Esophagus squamous epithelium (tissue), 4 donors: Measurements from ENCODE around the gene CORO2A.

Experiments
- POLR2A ChIP-seq, 4 donors: fragments of 450-650 bp; IDR thresholded peaks; one replicate each; pipeline ENCODE4 v1.6.1; 2017; ENCODE audit warnings: antibody characterized with exemption in 4 of 4, mild to moderate bottlenecking in 4 of 4, moderate library complexity in 3 of 4
- TF ChIP-seq, protein P1 (sequence below), 6 experiments: fragments of 450-650 bp in 4 of 6; fragments of 200-600 bp in 2 of 6; sonication (generic) in 2 of 6; IDR thresholded peaks; one replicate each; pipeline ENCODE4 v1.5.1; 2016 to 2019; ENCODE audit warnings: antibody characterized with exemption in 6 of 6, mild to moderate bottlenecking in 4 of 6, moderate library complexity in 4 of 6

DNA sequence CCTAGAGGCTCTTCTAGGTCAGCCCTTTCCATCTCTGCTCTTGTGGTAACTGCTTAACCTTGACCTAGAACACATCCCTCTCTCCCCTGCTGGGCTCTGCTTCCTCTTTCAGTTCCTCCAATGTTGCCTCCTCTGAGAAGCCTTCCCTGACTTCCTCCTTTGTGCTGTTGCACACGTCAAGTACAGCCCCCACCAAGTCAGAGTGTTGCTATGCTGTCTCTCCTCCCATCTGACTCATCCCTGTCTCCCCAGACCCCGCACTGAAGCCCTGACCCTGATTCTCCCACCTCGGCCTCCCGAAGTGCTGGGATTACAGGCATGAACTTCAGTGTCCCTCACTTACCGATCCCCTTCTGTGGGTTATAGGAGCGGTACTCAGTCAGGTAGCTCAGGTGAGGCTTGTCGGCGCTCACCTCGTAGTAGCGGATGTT is 63.0 kb downstream of the CORO2A start:
- TF ChIP-seq, protein P1, sequence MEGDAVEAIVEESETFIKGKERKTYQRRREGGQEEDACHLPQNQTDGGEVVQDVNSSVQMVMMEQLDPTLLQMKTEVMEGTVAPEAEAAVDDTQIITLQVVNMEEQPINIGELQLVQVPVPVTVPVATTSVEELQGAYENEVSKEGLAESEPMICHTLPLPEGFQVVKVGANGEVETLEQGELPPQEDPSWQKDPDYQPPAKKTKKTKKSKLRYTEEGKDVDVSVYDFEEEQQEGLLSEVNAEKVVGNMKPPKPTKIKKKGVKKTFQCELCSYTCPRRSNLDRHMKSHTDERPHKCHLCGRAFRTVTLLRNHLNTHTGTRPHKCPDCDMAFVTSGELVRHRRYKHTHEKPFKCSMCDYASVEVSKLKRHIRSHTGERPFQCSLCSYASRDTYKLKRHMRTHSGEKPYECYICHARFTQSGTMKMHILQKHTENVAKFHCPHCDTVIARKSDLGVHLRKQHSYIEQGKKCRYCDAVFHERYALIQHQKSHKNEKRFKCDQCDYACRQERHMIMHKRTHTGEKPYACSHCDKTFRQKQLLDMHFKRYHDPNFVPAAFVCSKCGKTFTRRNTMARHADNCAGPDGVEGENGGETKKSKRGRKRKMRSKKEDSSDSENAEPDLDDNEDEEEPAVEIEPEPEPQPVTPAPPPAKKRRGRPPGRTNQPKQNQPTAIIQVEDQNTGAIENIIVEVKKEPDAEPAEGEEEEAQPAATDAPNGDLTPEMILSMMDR (IDR thresholded peaks at IDR 0.05) = no peak
- TF ChIP-seq POLR2A (IDR thresholded peaks at IDR 0.05) = no peak
